ENCODE data around the gene CAPN14. TPM values are rescaled to one million over a fixed set of nuclear protein-coding genes. Genes with fewer than 3 reads are reported as not detected.

The CAPN14 gene
- total RNA-seq, 1 experiment from 2014 or later = not detected

- Histone ChIP-seq H3K9ac (ENCODE audit: low read length) (no peak overlapping the region), H3K79me2 (ENCODE audit: insufficient read depth, low read length) (no peaks in the 10 kb centered on the region), H3K27ac (ENCODE audit: low read depth, low read length) (no peak overlapping the region), H4K20me1 (ENCODE audit: insufficient read depth) (no peaks in the 10 kb centered on the region), H2AFZ (ENCODE audit: low read depth, low read length, poor library complexity, severe bottlenecking) (no peak overlapping the region), H3K4me2 (ENCODE audit: low read length) (no peak overlapping the region), H3K9me3 (ENCODE audit: control insufficient read depth in 1 of 2, insufficient read depth in 1 of 2, low read depth in 1 of 2, low read length in 2 of 2) (no peaks in the 10 kb centered on the region), H3K27me3 (ENCODE audit: insufficient read depth, low read length) (peaks cover 25% of the 10 kb centered on the region), H3K4me1 (ENCODE audit: control insufficient read depth in 1 of 2, insufficient read depth in 2 of 2, low read length in 2 of 2) (no peaks in the 10 kb centered on the region), H3K9me2 (ENCODE audit: insufficient read depth) (no peaks in the 10 kb centered on the region), H3K36me3 (ENCODE audit: control insufficient read depth in 1 of 2, insufficient read depth in 2 of 2, low read length in 2 of 2) (no peaks in the 10 kb centered on the region), H3K4me3 (replicated peaks in 1 of 2; ENCODE audit: low read depth in 1 of 2, low read length in 2 of 2) (no peak overlapping the region)
- CTCF ChIA-PET = no interaction called here
- RAD21 ChIA-PET (ENCODE audit: low non-redundant PET in 1 of 2, low total read pairs in 2 of 2, uncharacterized antibody in 2 of 2, unreplicated experiment in 2 of 2) = no interaction called here
- ATAC-seq (no peak), DNase-seq (ENCODE audit: low read depth, low spot score) (no peak)
- intact Hi-C loops (cut with micrococcal nuclease) = no loop called here
- no TSS peak for BruUV-seq (replicated peaks)
- TF ChIP-seq SRF (IDR thresholded peaks at IDR 0.05; ENCODE audit: low read depth) (no peak), ZNF274 (IDR thresholded peaks at IDR 0.05; ENCODE audit: low read depth, low read length) (no peak), CBX3 (IDR thresholded peaks at IDR 0.05; ENCODE audit: low read depth) (no peak), EZH2 (IDR thresholded peaks at IDR 0.05) (no peak), CEBPB (IDR thresholded peaks at IDR 0.05; ENCODE audit: low read depth) (no peak), POLR2A (IDR thresholded peaks at IDR 0.05; ENCODE audit: borderline replicate concordance, extremely low read depth, insufficient read depth, insufficient read length) (no peak), TCF7L2 (IDR thresholded peaks at IDR 0.05; ENCODE audit: borderline replicate concordance, extremely low read depth, insufficient read depth, insufficient read length) (no peak), POLR2AphosphoS5 (IDR thresholded peaks at IDR 0.05; ENCODE audit: low read depth, low read length) (no peak), EZH2phosphoT487 (IDR thresholded peaks at IDR 0.05; ENCODE audit: borderline replicate concordance) (no peak), ZBTB33 (IDR thresholded peaks at IDR 0.05; ENCODE audit: extremely low read depth, insufficient replicate concordance, low read length) (no peak), YY1 (IDR thresholded peaks at IDR 0.05; ENCODE audit: extremely low read depth, insufficient replicate concordance, low read depth, low read length) (no peak), CTCF (IDR thresholded peaks at IDR 0.05 in 2 of 3, conservative IDR thresholded peaks at IDR 0.05 in 1 of 3; ENCODE audit: borderline replicate concordance in 1 of 3, insufficient read depth in 1 of 3, low read depth in 2 of 3, low read length in 2 of 3) (no peak), SP1 (IDR thresholded peaks at IDR 0.05; ENCODE audit: low read depth) (no peak), FOSL1 (IDR thresholded peaks at IDR 0.05; ENCODE audit: low read depth) (no peak), EGR1 (IDR thresholded peaks at IDR 0.05; ENCODE audit: low read depth) (no peak), ELF1 (IDR thresholded peaks at IDR 0.05; ENCODE audit: borderline replicate concordance, low read depth) (no peak), ZFX (IDR thresholded peaks at IDR 0.05) (no peak)
- TF ChIP-seq, protein P1, sequence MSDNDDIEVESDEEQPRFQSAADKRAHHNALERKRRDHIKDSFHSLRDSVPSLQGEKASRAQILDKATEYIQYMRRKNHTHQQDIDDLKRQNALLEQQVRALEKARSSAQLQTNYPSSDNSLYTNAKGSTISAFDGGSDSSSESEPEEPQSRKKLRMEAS (IDR thresholded peaks at IDR 0.05) = no peak
- TF ChIP-seq, protein P2, sequence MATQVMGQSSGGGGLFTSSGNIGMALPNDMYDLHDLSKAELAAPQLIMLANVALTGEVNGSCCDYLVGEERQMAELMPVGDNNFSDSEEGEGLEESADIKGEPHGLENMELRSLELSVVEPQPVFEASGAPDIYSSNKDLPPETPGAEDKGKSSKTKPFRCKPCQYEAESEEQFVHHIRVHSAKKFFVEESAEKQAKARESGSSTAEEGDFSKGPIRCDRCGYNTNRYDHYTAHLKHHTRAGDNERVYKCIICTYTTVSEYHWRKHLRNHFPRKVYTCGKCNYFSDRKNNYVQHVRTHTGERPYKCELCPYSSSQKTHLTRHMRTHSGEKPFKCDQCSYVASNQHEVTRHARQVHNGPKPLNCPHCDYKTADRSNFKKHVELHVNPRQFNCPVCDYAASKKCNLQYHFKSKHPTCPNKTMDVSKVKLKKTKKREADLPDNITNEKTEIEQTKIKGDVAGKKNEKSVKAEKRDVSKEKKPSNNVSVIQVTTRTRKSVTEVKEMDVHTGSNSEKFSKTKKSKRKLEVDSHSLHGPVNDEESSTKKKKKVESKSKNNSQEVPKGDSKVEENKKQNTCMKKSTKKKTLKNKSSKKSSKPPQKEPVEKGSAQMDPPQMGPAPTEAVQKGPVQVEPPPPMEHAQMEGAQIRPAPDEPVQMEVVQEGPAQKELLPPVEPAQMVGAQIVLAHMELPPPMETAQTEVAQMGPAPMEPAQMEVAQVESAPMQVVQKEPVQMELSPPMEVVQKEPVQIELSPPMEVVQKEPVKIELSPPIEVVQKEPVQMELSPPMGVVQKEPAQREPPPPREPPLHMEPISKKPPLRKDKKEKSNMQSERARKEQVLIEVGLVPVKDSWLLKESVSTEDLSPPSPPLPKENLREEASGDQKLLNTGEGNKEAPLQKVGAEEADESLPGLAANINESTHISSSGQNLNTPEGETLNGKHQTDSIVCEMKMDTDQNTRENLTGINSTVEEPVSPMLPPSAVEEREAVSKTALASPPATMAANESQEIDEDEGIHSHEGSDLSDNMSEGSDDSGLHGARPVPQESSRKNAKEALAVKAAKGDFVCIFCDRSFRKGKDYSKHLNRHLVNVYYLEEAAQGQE (IDR thresholded peaks at IDR 0.05; ENCODE audit: low read depth) = no peak
- POLR2A ChIA-PET = no interaction called here
Measured at GRCh38 chr2:31232586-31232985, 15.3 kb upstream of the CAPN14 start.
